Measurements from ENCODE around the gene UBE2I.

DNA sequence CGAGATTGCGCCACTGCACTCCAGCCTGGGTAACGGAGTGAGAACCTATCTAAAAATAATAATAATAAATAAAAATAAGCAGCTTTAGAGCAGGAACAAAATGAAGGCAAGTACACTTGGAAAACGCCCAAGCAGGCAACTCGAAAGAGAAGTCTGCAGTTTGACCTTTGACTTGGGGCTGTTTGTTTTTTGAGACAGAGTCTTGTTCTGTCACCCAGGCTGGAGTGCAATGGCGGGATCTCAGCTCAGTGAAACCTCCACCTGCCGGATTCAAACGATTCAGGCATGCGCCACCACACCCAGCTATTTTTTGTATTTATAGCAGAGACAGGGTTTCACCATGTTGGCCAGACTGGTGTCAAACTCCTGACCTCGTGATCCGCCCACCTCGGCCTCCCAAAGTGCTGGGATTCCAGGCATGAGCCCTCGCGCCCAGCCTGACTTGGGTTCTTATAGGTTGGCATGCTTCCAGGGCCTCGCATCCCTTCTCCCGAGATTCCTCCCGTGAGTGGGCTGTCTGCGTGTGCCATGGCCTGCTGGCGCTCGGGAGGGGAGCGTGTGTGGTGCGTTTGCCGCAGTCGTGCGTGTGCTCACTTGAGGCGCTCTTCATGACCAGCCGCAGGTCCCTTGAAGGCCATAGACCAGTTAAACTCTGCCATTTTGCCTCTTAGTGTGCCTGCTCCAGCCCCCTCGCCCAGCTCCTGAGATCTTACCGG, 18.4 kb upstream of the UBE2I start:
- TF ChIP-seq YY1 (IDR thresholded peaks at IDR 0.05; ENCODE audit: insufficient read depth, insufficient read length) (no peak), ZNF274 (IDR thresholded peaks at IDR 0.05; ENCODE audit: low read depth, low read length) (no peak)
